Posterior vena cava (tissue), 2 donors: ENCODE data around the gene HEATR9. TPM values are rescaled to one million over a fixed set of nuclear protein-coding genes. Genes with fewer than 3 reads are reported as not detected.
"Not testable (repeated sequence)": the region's sequence is repeated elsewhere in the genome, so short reads cannot be mapped to it uniquely, and the experiment has no call there.

ENCODE experiments used
- DNase-seq: peaks from one replicate; pipeline ENCODE4 v3.0.0-alpha.2; 2020; ENCODE audit warnings: low spot score
- intact Hi-C, 2 donors: fragments of 100-400 bp; cut with DNase I; formaldehyde crosslinking; loops; one replicate each; pipeline versions ENCODE4 v1.14.1 to v1.14.2; 2022 to 2023
- long read RNA-seq, 2 donors: library from polyadenylated mRNA; unstranded; transcript quantifications; one replicate each; pipeline ENCODE4 v2.0.0, GENCODE V29; 2020 to 2021
- total RNA-seq, 2 donors: library from RNA; stranded (reverse); fragmentation: NEBNext Ultra II Directional; extraction: Animal tissue kit (Norgen Biotek cat#: 25700); gene quantifications; one replicate each; pipeline ENCODE4 v1.2.1, GENCODE V29; 2021
- donor health status: DM: yes; HTN: yes; CAD: no.
- donor health status: DM: yes; HTN: yes; CAD: no.

Gene HEATR9
- not detected for total RNA-seq
- long read RNA-seq, donor 1, result 0 reads
- long read RNA-seq, donor 2, partial matches to known transcripts, result 0 of 1 reads
- long read RNA-seq, donor 2, other reads (novel, unspliced or antisense), result 1 of 1 reads

DNA sequence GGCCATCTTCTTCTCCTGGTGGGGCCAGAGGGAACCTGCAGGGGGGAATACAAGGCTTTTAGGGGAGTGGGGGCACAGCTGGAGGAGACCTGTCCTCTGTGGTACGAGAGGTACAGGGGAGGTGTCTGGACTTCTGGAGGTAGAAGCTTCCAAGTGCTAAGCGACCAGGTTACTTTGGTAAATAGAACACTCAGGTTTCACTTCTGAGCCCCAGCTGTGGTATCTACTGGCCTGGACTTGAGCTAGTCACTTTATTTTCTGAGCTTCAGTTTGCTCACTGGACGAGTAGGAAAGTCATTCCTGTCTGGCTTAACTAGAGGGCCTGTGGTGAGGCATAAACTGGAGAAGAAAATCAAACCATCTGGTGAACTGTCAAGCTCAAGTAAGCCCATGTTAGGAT is at the start of gene HEATR9:
Gene HEATR9, minus strand, starts transcription at position 155 of the 400 bp plus-strand sequence. Its CDS starts 149 bp downstream, at position 6.
- DNase-seq, result no peak
- intact Hi-C loops, result loop anchor here in 1 of 2 donors (10.0 kb wide), 1 partner anchor 364 kb away; no protein-coding TSS in a partner anchor

DNA sequence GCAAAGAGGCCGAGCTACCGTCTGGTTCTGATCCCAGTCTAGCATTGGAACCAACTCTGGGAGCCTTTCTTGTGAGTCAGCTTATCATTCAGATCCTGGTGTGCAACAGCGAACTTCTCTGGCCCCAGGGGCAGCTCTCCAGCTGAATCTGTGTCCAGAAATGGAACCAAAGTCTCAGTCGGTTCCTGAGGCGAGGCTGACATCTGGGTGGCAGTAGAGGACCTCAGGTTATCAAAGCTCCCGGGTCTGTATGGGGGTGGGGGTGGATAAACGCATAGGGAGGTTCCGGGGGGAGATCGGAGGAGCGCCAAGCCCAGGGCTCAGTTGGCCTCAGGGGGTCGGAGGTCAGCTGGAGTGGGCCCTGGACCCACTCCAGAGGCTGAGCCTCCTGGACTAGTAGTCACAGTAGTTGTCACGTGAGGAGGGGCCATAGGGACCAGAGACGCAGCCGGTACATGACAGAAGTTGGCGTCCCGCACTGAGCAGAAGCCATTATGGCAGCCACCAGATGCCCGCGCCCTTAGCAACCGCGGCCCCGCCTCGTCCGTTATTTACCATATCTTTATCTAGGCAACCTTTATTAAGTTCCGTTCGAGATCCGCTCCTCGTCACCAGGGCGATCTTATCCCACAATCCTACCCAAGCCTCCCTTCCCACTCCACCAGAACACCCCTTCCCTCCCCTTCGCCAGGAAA is 49.0 kb upstream of the HEATR9 start:
- no peak for DNase-seq
- intact Hi-C loops, result no loop called here

GRCh38 chr17:35915153-35915964 is 46.7 kb upstream of the HEATR9 start:
- DNase-seq, result no peak
- intact Hi-C loops, result no loop called here

DNA sequence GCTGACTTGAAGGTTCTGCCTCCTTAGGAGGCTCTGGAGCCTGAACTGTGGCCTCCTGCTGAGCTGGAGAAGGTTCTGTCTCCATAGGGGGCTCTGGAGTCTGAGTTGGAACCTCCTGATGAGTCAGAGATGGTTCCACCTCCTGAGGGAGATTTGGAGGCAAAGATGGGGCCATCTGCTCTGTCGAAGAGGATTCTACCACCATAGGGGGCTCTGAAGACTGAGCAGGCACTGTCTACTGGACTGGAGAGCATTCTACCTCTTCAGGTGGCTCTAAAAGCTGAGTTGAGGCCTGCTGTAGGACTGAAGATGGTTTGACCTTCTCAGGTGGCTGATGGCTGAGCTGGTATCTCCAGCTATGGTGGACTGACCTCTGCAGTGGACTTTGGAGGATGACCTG is 45.7 kb upstream of the HEATR9 start:
- DNase-seq, result no peak
- intact Hi-C loops, result no loop called here

DNA sequence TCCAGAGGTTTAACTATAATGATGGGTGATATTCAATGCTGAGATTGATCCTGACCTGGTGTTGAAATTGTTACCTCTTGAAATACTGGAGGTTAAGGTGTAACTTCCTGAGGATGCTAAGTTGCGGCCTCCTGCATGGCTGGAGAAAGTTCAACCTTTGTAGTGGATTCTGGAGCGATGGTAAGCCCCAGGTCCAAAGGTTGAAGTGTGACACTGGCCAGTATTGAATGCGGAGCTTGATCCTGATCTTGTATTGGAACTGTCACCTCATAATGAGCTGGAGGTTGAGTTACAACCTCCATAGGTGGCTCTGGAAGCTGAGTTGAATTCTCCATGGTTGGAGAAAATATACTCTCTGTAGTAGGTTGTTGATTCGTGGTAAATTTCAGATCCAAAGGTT is 44.9 kb upstream of the HEATR9 start:
- DNase-seq, result no peak
- intact Hi-C loops, result no loop called here

DNA sequence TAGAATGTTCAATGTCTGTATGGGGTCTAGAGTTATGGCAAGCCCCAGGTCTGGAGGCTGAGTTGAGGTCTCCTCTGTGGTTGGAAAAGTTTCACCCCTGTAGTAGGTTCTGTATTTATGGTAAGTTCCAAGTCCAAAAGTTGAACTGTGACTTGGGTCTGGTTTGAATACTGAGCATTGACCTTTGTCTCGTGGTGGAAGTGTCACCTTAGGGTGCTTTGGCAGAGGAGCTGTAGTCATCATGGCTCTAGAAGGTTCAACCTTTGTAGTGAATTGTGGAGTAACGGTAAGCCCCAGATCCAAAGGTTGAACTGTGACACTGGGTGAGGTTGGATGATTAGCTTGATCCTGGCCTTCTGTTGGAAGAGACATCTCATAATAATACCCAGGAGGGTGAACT is 44.3 kb upstream of the HEATR9 start:
- no peak for DNase-seq
- intact Hi-C loops, result no loop called here

DNA sequence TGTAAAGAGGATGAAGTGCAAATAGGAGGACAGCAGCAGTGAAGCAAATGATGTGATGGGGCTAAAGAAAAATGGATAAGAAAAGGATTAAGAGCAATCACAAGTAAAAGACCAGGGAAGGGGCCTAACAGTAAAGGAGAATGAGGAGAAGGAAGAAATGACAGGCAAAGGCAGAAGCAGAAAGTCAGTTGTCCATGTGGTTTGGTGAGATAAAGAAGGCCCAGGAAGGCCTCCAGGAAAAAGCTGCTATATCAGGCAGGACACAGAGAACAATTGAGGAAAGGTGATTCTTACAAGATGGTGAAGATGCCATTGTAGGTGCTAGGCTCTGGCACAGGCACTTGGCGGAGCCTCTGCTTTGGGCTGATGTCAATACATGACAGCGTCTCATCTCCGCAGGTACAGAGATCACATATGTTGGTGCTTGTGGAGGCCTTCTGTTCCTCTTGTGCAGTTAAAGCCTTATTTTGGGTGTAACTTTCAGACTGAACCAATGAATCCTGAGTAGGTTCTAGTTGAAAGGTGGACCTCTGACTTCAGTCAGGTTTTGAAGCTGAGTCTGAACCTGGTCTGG is 43.7 kb upstream of the HEATR9 start:
- intact Hi-C loops, result no loop called here

GRCh38 chr17:35909408-35909807 is 40.7 kb upstream of the HEATR9 start:
- DNase-seq, result no peak
- intact Hi-C loops, result no loop called here

More for the DNA sequence above, 43.7 kb upstream of the HEATR9 start:
- DNase-seq, result no peak

GRCh38 chr17:35907691-35908090 is 39.0 kb upstream of the HEATR9 start:
- intact Hi-C loops, result no loop called here
- no peak for DNase-seq

DNA sequence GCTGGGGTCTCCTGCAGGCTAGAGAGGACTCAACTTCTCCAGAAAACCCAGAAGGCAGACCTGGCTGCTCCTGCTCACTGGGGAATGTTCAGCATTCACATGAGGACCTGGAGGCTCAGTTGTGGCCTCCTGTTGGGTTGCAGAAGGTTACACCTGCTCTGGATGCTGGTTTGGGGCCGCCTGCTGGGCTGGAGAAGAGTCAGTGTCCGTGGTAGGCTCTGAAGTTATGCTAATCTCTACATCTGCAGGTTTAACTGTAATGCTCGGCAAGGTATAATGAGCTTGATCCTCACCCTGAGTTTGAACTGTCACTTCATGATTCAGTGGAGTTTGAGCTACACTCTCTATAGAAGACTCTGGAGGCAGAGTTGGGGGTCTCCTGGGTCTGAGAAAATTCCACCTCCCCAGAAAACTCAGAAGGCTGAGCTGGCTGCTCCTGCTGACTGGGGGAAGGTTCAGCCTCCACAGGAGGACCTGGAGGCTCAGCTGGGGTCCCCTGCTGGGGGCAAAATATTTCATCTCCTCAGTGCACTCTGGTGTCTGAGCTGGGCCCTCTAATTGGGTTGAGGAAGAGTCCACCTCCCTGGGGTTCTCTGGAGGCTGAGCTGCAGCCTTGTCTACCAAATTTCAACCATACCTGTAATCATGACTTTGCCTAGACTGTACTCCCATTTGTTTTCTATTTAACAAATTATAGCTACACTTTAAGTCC is 38.4 kb upstream of the HEATR9 start:
- intact Hi-C loops, result no loop called here
- no peak for DNase-seq

GRCh38 chr17:35906191-35906925 is 37.7 kb upstream of the HEATR9 start:
- no peak for DNase-seq
- intact Hi-C loops, result no loop called here

DNA sequence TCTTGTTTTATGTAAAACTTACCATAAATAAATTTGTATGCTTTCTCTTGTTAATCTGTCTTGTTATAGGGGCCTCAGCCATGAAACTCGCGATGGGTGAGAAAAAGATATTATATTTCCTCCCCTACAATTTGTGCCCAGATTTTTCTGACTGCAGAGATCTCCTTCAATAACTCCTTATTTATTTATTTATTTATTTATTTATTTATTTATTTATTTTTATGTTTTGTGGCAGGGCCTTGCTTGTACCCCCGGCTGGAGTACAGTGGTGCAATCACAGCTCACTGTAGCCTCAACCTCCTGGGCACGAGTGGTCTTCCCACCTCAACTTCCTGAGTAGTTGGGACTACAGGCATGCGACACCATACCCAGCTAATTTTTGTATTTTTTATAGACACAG is 34.8 kb upstream of the HEATR9 start:
- intact Hi-C loops, result no loop called here
- DNase-seq, result no peak

GRCh38 chr17:35901631-35902175 is 33.0 kb upstream of the HEATR9 start:
- DNase-seq, result no peak
- intact Hi-C loops, result no loop called here

- no peak for DNase-seq
- intact Hi-C loops, result no loop called here
Observed at GRCh38 chr17:35900708-35901480, 32.2 kb upstream of the HEATR9 start.

DNA sequence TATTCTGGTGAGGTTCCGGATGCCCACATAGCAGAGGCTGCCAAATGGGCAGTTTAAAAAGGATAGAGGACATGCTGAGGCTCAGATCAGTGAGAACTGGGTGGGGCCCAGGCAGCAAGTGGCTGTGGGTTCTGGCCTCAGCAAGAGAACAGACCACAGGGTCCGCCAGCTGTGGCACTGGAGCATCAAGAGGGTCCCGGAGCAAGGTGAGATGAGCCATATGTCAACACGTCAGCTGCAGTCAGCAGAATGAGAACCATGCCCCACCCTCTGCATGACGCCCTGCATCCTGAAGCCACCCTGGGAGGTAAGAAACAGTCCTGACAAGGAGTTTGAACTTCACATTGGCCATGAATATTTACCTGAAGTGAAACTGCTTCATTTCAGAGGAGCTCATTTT is 31.6 kb upstream of the HEATR9 start:
- intact Hi-C loops, result no loop called here

DNA sequence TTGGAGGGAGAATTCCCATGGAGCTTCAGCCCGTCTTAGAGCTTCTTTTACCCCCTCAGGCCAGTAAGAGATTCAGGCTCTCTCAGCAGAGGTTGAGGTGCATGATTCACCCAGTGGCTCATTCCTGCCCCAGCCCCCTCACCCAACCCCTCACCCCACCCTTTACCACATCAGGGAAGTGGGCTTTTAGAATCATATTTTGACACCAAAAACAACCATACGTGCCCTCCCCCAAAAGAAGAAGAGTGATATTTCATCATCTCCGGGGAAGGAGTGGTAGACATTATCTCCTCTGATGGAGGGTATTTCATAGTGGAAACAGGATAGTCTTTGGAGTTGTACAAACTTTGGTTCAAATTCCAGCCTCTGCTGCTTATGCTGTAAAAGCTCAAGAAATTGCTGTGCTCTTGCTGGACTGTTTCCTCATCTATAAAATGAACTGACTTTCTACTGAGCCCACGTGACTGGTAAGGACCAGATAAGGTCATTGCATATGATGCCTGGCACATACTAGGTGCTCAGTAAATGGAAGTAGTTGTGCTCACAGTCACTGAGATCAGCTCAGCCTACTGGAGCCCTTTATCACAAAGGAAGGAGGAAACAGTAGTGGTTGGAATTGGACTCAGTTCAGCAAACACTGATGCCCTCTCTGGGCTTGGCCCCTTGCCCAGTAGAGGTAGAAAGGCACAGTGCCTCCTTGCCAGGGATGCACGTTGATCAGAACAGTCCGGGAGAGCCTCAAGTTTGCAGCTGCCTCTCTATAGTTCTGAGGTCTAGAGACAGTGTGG is 29.8 kb upstream of the HEATR9 start:
- intact Hi-C loops, result no loop called here
- no peak for DNase-seq

More for the DNA sequence above, 31.6 kb upstream of the HEATR9 start:
- DNase-seq, result no peak

DNA sequence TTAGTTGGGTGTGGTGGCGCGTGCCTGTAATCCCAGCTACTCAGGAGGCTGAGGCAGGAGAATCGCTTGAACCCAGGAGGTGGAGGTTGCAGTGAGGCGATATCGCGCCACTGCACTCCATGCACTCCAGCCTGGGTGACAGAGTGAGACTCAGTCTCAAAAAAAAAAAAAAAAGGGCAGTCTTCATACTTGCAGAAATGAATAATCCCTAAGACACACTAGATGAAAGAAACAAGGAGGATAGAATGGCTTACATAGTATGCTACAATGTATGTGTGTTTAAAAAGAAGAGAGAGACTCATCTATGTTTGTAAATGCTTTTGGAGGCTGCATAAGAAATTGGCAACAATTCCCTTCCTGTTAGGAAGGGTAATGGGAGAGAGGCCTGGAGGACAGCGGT is 29.1 kb upstream of the HEATR9 start:
- DNase-seq, intact Hi-C loops: not testable (repeated sequence)
